ENCODE results near the gene SND1.

The SND1 gene

GRCh38 chr7:127705461-127705959 lies 53.5 kb downstream of the SND1 start:
- Histone ChIP-seq H3K9me3 (ENCODE audit: control insufficient read depth in 5 of 5, low read length in 5 of 5) (no peaks in the 10 kb centered on the region), H3K4me3 (ENCODE audit: low read depth in 1 of 5, low read length in 5 of 5) (no peak overlapping the region), H3K27me3 (ENCODE audit: control insufficient read depth in 5 of 5, insufficient read depth in 4 of 5, low read length in 5 of 5) (no peaks in the 10 kb centered on the region), H3K9ac (ENCODE audit: low read length in 5 of 5) (no peak overlapping the region), H3K4me1 (ENCODE audit: control insufficient read depth in 5 of 5, insufficient read depth in 5 of 5, low read length in 5 of 5) (peaks cover 0 to 3% (median 0%) of the 10 kb centered on the region in 5 donors), H3K36me3 (ENCODE audit: control insufficient read depth in 5 of 5, insufficient read depth in 5 of 5, low read length in 5 of 5) (peaks cover 47 to 71% (median 59%) of the 10 kb centered on the region in 5 donors), H3K27ac (ENCODE audit: low read depth, low read length) (no peak overlapping the region)

GRCh38 chr7:127706766-127707165 lies 54.8 kb downstream of the SND1 start:
- H3K9ac ChIP-seq (ENCODE audit: low read length in 5 of 5) = no peak overlapping the region
- H3K27ac ChIP-seq (ENCODE audit: low read depth, low read length) = no peak overlapping the region
- peaks cover 36 to 59% (median 47%) of the 10 kb centered on the region in 5 donors for H3K36me3 ChIP-seq (ENCODE audit: control insufficient read depth in 5 of 5, insufficient read depth in 5 of 5, low read length in 5 of 5)
- no peaks in the 10 kb centered on the region for H3K9me3 ChIP-seq (ENCODE audit: control insufficient read depth in 5 of 5, low read length in 5 of 5)
- peaks cover 0 to 4% (median 0%) of the 10 kb centered on the region in 5 donors for H3K4me1 ChIP-seq (ENCODE audit: control insufficient read depth in 5 of 5, insufficient read depth in 5 of 5, low read length in 5 of 5)
- H3K27me3 ChIP-seq (ENCODE audit: control insufficient read depth in 5 of 5, insufficient read depth in 4 of 5, low read length in 5 of 5) = no peaks in the 10 kb centered on the region
- H3K4me3 ChIP-seq (ENCODE audit: low read depth in 1 of 5, low read length in 5 of 5) = no peak overlapping the region

GRCh38 chr7:127708201-127708600 lies 56.2 kb downstream of the SND1 start:
- H3K4me1 ChIP-seq (ENCODE audit: control insufficient read depth in 5 of 5, insufficient read depth in 5 of 5, low read length in 5 of 5) = peaks cover 2 to 11% (median 4%) of the 10 kb centered on the region in 5 donors
- no peak overlapping the region for H3K27ac ChIP-seq (ENCODE audit: low read depth, low read length)
- no peaks in the 10 kb centered on the region for H3K27me3 ChIP-seq (ENCODE audit: control insufficient read depth in 5 of 5, insufficient read depth in 4 of 5, low read length in 5 of 5)
- peaks cover 26 to 48% (median 37%) of the 10 kb centered on the region in 5 donors for H3K36me3 ChIP-seq (ENCODE audit: control insufficient read depth in 5 of 5, insufficient read depth in 5 of 5, low read length in 5 of 5)
- H3K9ac ChIP-seq (ENCODE audit: low read length in 5 of 5) = no peak overlapping the region
- no peaks in the 10 kb centered on the region for H3K9me3 ChIP-seq (ENCODE audit: control insufficient read depth in 5 of 5, low read length in 5 of 5)
- no peak overlapping the region for H3K4me3 ChIP-seq (ENCODE audit: low read depth in 1 of 5, low read length in 5 of 5)

- Histone ChIP-seq H3K36me3 (ENCODE audit: control insufficient read depth in 5 of 5, insufficient read depth in 5 of 5, low read length in 5 of 5) (peaks cover 24 to 42% (median 34%) of the 10 kb centered on the region in 5 donors), H3K9me3 (ENCODE audit: control insufficient read depth in 5 of 5, low read length in 5 of 5) (no peaks in the 10 kb centered on the region), H3K4me1 (ENCODE audit: control insufficient read depth in 5 of 5, insufficient read depth in 5 of 5, low read length in 5 of 5) (peaks cover 2 to 17% (median 10%) of the 10 kb centered on the region in 5 donors), H3K27ac (ENCODE audit: low read depth, low read length) (no peak overlapping the region), H3K27me3 (ENCODE audit: control insufficient read depth in 5 of 5, insufficient read depth in 4 of 5, low read length in 5 of 5) (no peaks in the 10 kb centered on the region), H3K9ac (ENCODE audit: low read length in 5 of 5) (no peak overlapping the region), H3K4me3 (ENCODE audit: low read depth in 1 of 5, low read length in 5 of 5) (no peak overlapping the region)
Observed at GRCh38 chr7:127708788-127709187, 56.8 kb downstream of the SND1 start.

- Histone ChIP-seq H3K27ac (ENCODE audit: low read depth, low read length) (no peak overlapping the region), H3K4me1 (ENCODE audit: control insufficient read depth in 5 of 5, insufficient read depth in 5 of 5, low read length in 5 of 5) (peaks cover 2 to 25% (median 14%) of the 10 kb centered on the region in 5 donors), H3K4me3 (ENCODE audit: low read depth in 1 of 5, low read length in 5 of 5) (no peak overlapping the region), H3K9me3 (ENCODE audit: control insufficient read depth in 5 of 5, low read length in 5 of 5) (no peaks in the 10 kb centered on the region), H3K36me3 (ENCODE audit: control insufficient read depth in 5 of 5, insufficient read depth in 5 of 5, low read length in 5 of 5) (peaks cover 5 to 23% (median 17%) of the 10 kb centered on the region in 5 donors), H3K27me3 (ENCODE audit: control insufficient read depth in 5 of 5, insufficient read depth in 4 of 5, low read length in 5 of 5) (no peaks in the 10 kb centered on the region), H3K9ac (ENCODE audit: low read length in 5 of 5) (no peak overlapping the region)
Observed at GRCh38 chr7:127710635-127711034, 58.6 kb downstream of the SND1 start.

- no peaks in the 10 kb centered on the region for H3K27me3 ChIP-seq (ENCODE audit: control insufficient read depth in 5 of 5, insufficient read depth in 4 of 5, low read length in 5 of 5)
- no peak overlapping the region for H3K27ac ChIP-seq (ENCODE audit: low read depth, low read length)
- peaks cover 2 to 31% (median 14%) of the 10 kb centered on the region in 5 donors for H3K4me1 ChIP-seq (ENCODE audit: control insufficient read depth in 5 of 5, insufficient read depth in 5 of 5, low read length in 5 of 5)
- no peak overlapping the region for H3K9ac ChIP-seq (ENCODE audit: low read length in 5 of 5)
- H3K9me3 ChIP-seq (ENCODE audit: control insufficient read depth in 5 of 5, low read length in 5 of 5) = no peaks in the 10 kb centered on the region
- H3K36me3 ChIP-seq (ENCODE audit: control insufficient read depth in 5 of 5, insufficient read depth in 5 of 5, low read length in 5 of 5) = peaks cover 5 to 18% (median 9%) of the 10 kb centered on the region in 5 donors
- no peak overlapping the region for H3K4me3 ChIP-seq (ENCODE audit: low read depth in 1 of 5, low read length in 5 of 5)
Observed at GRCh38 chr7:127711872-127712271, 59.9 kb downstream of the SND1 start.

- Histone ChIP-seq H3K4me1 (ENCODE audit: control insufficient read depth in 5 of 5, insufficient read depth in 5 of 5, low read length in 5 of 5) (peaks cover 2 to 31% (median 14%) of the 10 kb centered on the region in 5 donors), H3K9ac (ENCODE audit: low read length in 5 of 5) (peak overlapping the region in 1 of 5 donors; percentile 26), H3K4me3 (ENCODE audit: low read depth in 1 of 5, low read length in 5 of 5) (no peak overlapping the region), H3K27ac (ENCODE audit: low read depth, low read length) (peak overlapping the region; percentile 40), H3K27me3 (ENCODE audit: control insufficient read depth in 5 of 5, insufficient read depth in 4 of 5, low read length in 5 of 5) (no peaks in the 10 kb centered on the region), H3K36me3 (ENCODE audit: control insufficient read depth in 5 of 5, insufficient read depth in 5 of 5, low read length in 5 of 5) (peaks cover 2 to 15% (median 6%) of the 10 kb centered on the region in 5 donors), H3K9me3 (ENCODE audit: control insufficient read depth in 5 of 5, low read length in 5 of 5) (no peaks in the 10 kb centered on the region)
Observed at GRCh38 chr7:127713006-127713405, 61.0 kb downstream of the SND1 start.

- H3K36me3 ChIP-seq (ENCODE audit: control insufficient read depth in 5 of 5, insufficient read depth in 5 of 5, low read length in 5 of 5) = peaks cover 4 to 17% (median 8%) of the 10 kb centered on the region in 5 donors
- peak overlapping the region; percentile 70 for H3K27ac ChIP-seq (ENCODE audit: low read depth, low read length)
- peak overlapping the region in 3 of 5 donors; percentile 14 to 48 (median 26) for H3K9ac ChIP-seq (ENCODE audit: low read length in 5 of 5)
- peak overlapping the region in 1 of 5 donors; percentile 2 for H3K4me3 ChIP-seq (ENCODE audit: low read depth in 1 of 5, low read length in 5 of 5)
- H3K4me1 ChIP-seq (ENCODE audit: control insufficient read depth in 5 of 5, insufficient read depth in 5 of 5, low read length in 5 of 5) = peaks cover 2 to 31% (median 14%) of the 10 kb centered on the region in 5 donors
- H3K9me3 ChIP-seq (ENCODE audit: control insufficient read depth in 5 of 5, low read length in 5 of 5) = no peaks in the 10 kb centered on the region
- H3K27me3 ChIP-seq (ENCODE audit: control insufficient read depth in 5 of 5, insufficient read depth in 4 of 5, low read length in 5 of 5) = no peaks in the 10 kb centered on the region
Observed at GRCh38 chr7:127713758-127714157, 61.8 kb downstream of the SND1 start.

GRCh38 chr7:127715272-127715671 lies 63.3 kb downstream of the SND1 start:
- no peak overlapping the region for H3K27ac ChIP-seq (ENCODE audit: low read depth, low read length)
- peaks cover 8 to 12% (median 9%) of the 10 kb centered on the region in 5 donors for H3K36me3 ChIP-seq (ENCODE audit: control insufficient read depth in 5 of 5, insufficient read depth in 5 of 5, low read length in 5 of 5)
- H3K9ac ChIP-seq (ENCODE audit: low read length in 5 of 5) = no peak overlapping the region
- H3K4me3 ChIP-seq (ENCODE audit: low read depth in 1 of 5, low read length in 5 of 5) = no peak overlapping the region
- H3K4me1 ChIP-seq (ENCODE audit: control insufficient read depth in 5 of 5, insufficient read depth in 5 of 5, low read length in 5 of 5) = peaks cover 2 to 31% (median 14%) of the 10 kb centered on the region in 5 donors
- H3K27me3 ChIP-seq (ENCODE audit: control insufficient read depth in 5 of 5, insufficient read depth in 4 of 5, low read length in 5 of 5) = no peaks in the 10 kb centered on the region
- no peaks in the 10 kb centered on the region for H3K9me3 ChIP-seq (ENCODE audit: control insufficient read depth in 5 of 5, low read length in 5 of 5)

- H3K9ac ChIP-seq (ENCODE audit: low read length in 5 of 5) = no peak overlapping the region
- H3K36me3 ChIP-seq (ENCODE audit: control insufficient read depth in 5 of 5, insufficient read depth in 5 of 5, low read length in 5 of 5) = peaks cover 8 to 17% (median 13%) of the 10 kb centered on the region in 5 donors
Observed at GRCh38 chr7:127715901-127716300, 63.9 kb downstream of the SND1 start.

More at GRCh38 chr7:127715901-127716300, 63.9 kb downstream of the SND1 start:
- H3K27ac ChIP-seq (ENCODE audit: low read depth, low read length) = no peak overlapping the region
- H3K27me3 ChIP-seq (ENCODE audit: control insufficient read depth in 5 of 5, insufficient read depth in 4 of 5, low read length in 5 of 5) = no peaks in the 10 kb centered on the region
- no peaks in the 10 kb centered on the region for H3K9me3 ChIP-seq (ENCODE audit: control insufficient read depth in 5 of 5, low read length in 5 of 5)
- H3K4me3 ChIP-seq (ENCODE audit: low read depth in 1 of 5, low read length in 5 of 5) = no peak overlapping the region
- peaks cover 2 to 30% (median 14%) of the 10 kb centered on the region in 5 donors for H3K4me1 ChIP-seq (ENCODE audit: control insufficient read depth in 5 of 5, insufficient read depth in 5 of 5, low read length in 5 of 5)
